Measurements from ENCODE around the gene CAMSAP2.
"Not testable (repeated sequence)": the region's sequence is repeated elsewhere in the genome, so short reads cannot be mapped to it uniquely, and the experiment has no call there.

The CAMSAP2 gene

GRCh38 chr1:200802042-200802441, 63.3 kb downstream of the CAMSAP2 start:
- no peaks in the 10 kb centered on the region for H3K27me3 ChIP-seq (ENCODE audit: control insufficient read depth in 5 of 5, insufficient read depth in 4 of 5, low read length in 5 of 5)
- no peaks in the 10 kb centered on the region for H3K9me3 ChIP-seq (ENCODE audit: control insufficient read depth in 5 of 5, low read length in 5 of 5)
- no peak overlapping the region for H3K4me3 ChIP-seq (ENCODE audit: low read depth in 1 of 5, low read length in 5 of 5)
- H3K9ac ChIP-seq (ENCODE audit: low read length in 5 of 5) = peak overlapping the region in 1 of 5 donors; percentile 32
- no peaks in the 10 kb centered on the region for H3K36me3 ChIP-seq (ENCODE audit: control insufficient read depth in 5 of 5, insufficient read depth in 5 of 5, low read length in 5 of 5)
- H3K4me1 ChIP-seq (ENCODE audit: control insufficient read depth in 5 of 5, insufficient read depth in 5 of 5, low read length in 5 of 5) = peaks cover 0 to 12% (median 7%) of the 10 kb centered on the region in 5 donors
- no peak overlapping the region for H3K27ac ChIP-seq (ENCODE audit: low read depth, low read length)

DNA sequence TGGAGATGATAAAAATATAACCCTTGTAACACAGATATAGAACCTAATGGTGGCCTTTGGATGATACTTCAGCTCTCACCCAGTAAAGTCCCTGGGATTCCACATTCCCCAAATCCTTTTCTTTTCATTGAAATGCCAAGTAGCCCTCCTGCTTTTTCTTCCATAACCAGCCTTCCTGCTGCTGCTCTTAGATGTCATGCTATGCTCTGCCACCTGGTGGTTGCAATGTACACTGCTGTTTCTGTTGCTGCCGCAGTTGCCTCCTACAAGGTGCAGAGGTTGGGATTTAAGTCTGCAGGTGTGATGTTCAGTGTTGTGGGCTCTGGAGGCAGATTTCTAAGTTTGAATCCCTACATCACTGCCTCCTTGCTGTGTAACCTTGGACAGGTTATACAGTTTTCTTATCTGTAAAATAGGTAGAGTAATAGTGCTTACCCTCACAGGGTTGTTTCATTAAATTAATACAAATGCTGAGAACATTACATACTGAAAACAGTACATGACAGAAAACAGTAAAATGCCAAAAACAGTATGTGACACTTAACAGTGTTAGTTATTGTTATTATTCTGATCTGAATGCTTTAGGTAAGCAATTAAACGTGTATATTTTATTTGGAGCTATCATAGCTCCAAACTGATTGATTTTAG, 64.3 kb downstream of the CAMSAP2 start:
- H3K9me3 ChIP-seq (ENCODE audit: control insufficient read depth in 5 of 5, low read length in 5 of 5) = no peaks in the 10 kb centered on the region
- H3K9ac ChIP-seq (ENCODE audit: low read length in 5 of 5) = no peak overlapping the region
- H3K4me3 ChIP-seq (ENCODE audit: low read depth in 1 of 5, low read length in 5 of 5) = no peak overlapping the region
- peaks cover 0 to 12% (median 7%) of the 10 kb centered on the region in 5 donors for H3K4me1 ChIP-seq (ENCODE audit: control insufficient read depth in 5 of 5, insufficient read depth in 5 of 5, low read length in 5 of 5)
- peaks cover 0 to 4% (median under 1%) of the 10 kb centered on the region in 5 donors for H3K36me3 ChIP-seq (ENCODE audit: control insufficient read depth in 5 of 5, insufficient read depth in 5 of 5, low read length in 5 of 5)
- no peaks in the 10 kb centered on the region for H3K27me3 ChIP-seq (ENCODE audit: control insufficient read depth in 5 of 5, insufficient read depth in 4 of 5, low read length in 5 of 5)
- H3K27ac ChIP-seq (ENCODE audit: low read depth, low read length) = no peak overlapping the region

DNA sequence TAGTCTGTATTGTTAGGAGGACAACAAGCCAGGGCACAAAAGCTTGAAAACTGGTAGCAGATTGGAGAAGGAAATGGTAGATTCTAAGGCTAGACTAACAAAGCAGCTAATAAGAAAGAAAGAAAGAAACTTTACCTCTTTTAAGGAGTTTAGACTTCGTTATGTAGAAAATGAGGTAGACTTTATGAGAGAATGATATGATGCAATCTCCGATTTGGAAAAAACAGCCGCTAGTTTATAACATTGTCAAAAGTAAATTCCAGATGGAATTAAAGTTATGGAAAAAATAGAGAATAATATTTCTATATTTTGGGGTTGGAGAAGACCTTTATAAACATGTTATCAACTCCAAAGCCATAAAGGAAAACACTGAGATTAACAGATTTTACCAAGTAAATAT, 67.0 kb downstream of the CAMSAP2 start:
- H3K27me3 ChIP-seq (ENCODE audit: control insufficient read depth in 5 of 5, insufficient read depth in 4 of 5, low read length in 5 of 5) = no peaks in the 10 kb centered on the region
- no peak overlapping the region for H3K4me3 ChIP-seq (ENCODE audit: low read depth in 1 of 5, low read length in 5 of 5)
- H3K9me3 ChIP-seq (ENCODE audit: control insufficient read depth in 5 of 5, low read length in 5 of 5) = no peaks in the 10 kb centered on the region

GRCh38 chr1:200808846-200809245, 70.2 kb downstream of the CAMSAP2 start:
- no peak overlapping the region for H3K4me3 ChIP-seq (ENCODE audit: low read depth in 1 of 5, low read length in 5 of 5)
- H3K9me3 ChIP-seq (ENCODE audit: control insufficient read depth in 5 of 5, low read length in 5 of 5) = no peaks in the 10 kb centered on the region
- H3K9ac ChIP-seq (ENCODE audit: low read length in 5 of 5) = no peak overlapping the region
- peaks cover 5 to 30% (median 8%) of the 10 kb centered on the region in 5 donors for H3K36me3 ChIP-seq (ENCODE audit: control insufficient read depth in 5 of 5, insufficient read depth in 5 of 5, low read length in 5 of 5)
- H3K27ac ChIP-seq (ENCODE audit: low read depth, low read length) = no peak overlapping the region
- H3K27me3 ChIP-seq (ENCODE audit: control insufficient read depth in 5 of 5, insufficient read depth in 4 of 5, low read length in 5 of 5) = no peaks in the 10 kb centered on the region
- peaks cover 0 to 12% (median 0%) of the 10 kb centered on the region in 5 donors for H3K4me1 ChIP-seq (ENCODE audit: control insufficient read depth in 5 of 5, insufficient read depth in 5 of 5, low read length in 5 of 5)

More for the DNA sequence above, 67.0 kb downstream of the CAMSAP2 start:
- Histone ChIP-seq H3K4me1 (ENCODE audit: control insufficient read depth in 5 of 5, insufficient read depth in 5 of 5, low read length in 5 of 5) (peaks cover 0 to 12% (median 7%) of the 10 kb centered on the region in 5 donors), H3K9ac (ENCODE audit: low read length in 5 of 5) (no peak overlapping the region), H3K27ac (ENCODE audit: low read depth, low read length) (no peak overlapping the region), H3K36me3 (ENCODE audit: control insufficient read depth in 5 of 5, insufficient read depth in 5 of 5, low read length in 5 of 5) (peaks cover 5 to 25% (median 8%) of the 10 kb centered on the region in 5 donors)

GRCh38 chr1:200811704-200812103, 73.0 kb downstream of the CAMSAP2 start:
- Histone ChIP-seq H3K36me3 (ENCODE audit: control insufficient read depth in 5 of 5, insufficient read depth in 5 of 5, low read length in 5 of 5) (peaks cover 5 to 34% (median 8%) of the 10 kb centered on the region in 5 donors), H3K4me1 (ENCODE audit: control insufficient read depth in 5 of 5, insufficient read depth in 5 of 5, low read length in 5 of 5) (peaks cover 0 to 2% (median 0%) of the 10 kb centered on the region in 5 donors), H3K9me3 (ENCODE audit: control insufficient read depth in 5 of 5, low read length in 5 of 5) (no peaks in the 10 kb centered on the region), H3K9ac (ENCODE audit: low read length in 5 of 5) (no peak overlapping the region), H3K4me3 (ENCODE audit: low read depth in 1 of 5, low read length in 5 of 5) (no peak overlapping the region), H3K27ac (ENCODE audit: low read depth, low read length) (no peak overlapping the region), H3K27me3 (ENCODE audit: control insufficient read depth in 5 of 5, insufficient read depth in 4 of 5, low read length in 5 of 5) (no peaks in the 10 kb centered on the region)

GRCh38 chr1:200816624-200817224, 78.0 kb downstream of the CAMSAP2 start:
- not testable (repeated sequence) for H3K27me3 ChIP-seq (ENCODE audit: control insufficient read depth in 5 of 5, insufficient read depth in 4 of 5, low read length in 5 of 5); H3K4me3 ChIP-seq (ENCODE audit: low read depth in 1 of 5, low read length in 5 of 5); H3K4me1 ChIP-seq (ENCODE audit: control insufficient read depth in 5 of 5, insufficient read depth in 5 of 5, low read length in 5 of 5); H3K36me3 ChIP-seq (ENCODE audit: control insufficient read depth in 5 of 5, insufficient read depth in 5 of 5, low read length in 5 of 5); H3K9me3 ChIP-seq (ENCODE audit: control insufficient read depth in 5 of 5, low read length in 5 of 5); H3K27ac ChIP-seq (ENCODE audit: low read depth, low read length); H3K9ac ChIP-seq (ENCODE audit: low read length in 5 of 5)

DNA sequence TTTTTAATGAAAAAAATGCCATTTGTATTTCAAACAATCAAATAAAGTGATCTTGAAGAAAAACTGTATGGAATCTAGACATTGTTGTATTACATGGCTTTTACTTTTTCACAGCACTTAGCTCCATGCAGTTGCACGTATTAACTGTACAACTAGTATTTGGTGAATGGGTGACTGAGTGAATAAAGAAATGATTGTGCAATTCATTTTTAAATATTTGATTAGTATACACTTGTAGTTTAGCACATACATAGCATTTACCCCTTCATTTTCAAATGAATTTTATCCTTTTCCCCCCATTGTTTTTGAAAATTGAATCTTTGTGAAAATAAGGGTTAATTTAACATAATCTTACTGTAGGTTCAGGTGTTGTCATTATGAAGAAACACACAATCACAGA, 79.6 kb downstream of the CAMSAP2 start:
- no peak overlapping the region for H3K9ac ChIP-seq (ENCODE audit: low read length in 5 of 5)
- peaks cover 0 to 9% (median 4%) of the 10 kb centered on the region in 5 donors for H3K36me3 ChIP-seq (ENCODE audit: control insufficient read depth in 5 of 5, insufficient read depth in 5 of 5, low read length in 5 of 5)
- H3K9me3 ChIP-seq (ENCODE audit: control insufficient read depth in 5 of 5, low read length in 5 of 5) = no peaks in the 10 kb centered on the region
- no peaks in the 10 kb centered on the region for H3K4me1 ChIP-seq (ENCODE audit: control insufficient read depth in 5 of 5, insufficient read depth in 5 of 5, low read length in 5 of 5)
- no peak overlapping the region for H3K4me3 ChIP-seq (ENCODE audit: low read depth in 1 of 5, low read length in 5 of 5)
- no peaks in the 10 kb centered on the region for H3K27me3 ChIP-seq (ENCODE audit: control insufficient read depth in 5 of 5, insufficient read depth in 4 of 5, low read length in 5 of 5)
- no peak overlapping the region for H3K27ac ChIP-seq (ENCODE audit: low read depth, low read length)

DNA sequence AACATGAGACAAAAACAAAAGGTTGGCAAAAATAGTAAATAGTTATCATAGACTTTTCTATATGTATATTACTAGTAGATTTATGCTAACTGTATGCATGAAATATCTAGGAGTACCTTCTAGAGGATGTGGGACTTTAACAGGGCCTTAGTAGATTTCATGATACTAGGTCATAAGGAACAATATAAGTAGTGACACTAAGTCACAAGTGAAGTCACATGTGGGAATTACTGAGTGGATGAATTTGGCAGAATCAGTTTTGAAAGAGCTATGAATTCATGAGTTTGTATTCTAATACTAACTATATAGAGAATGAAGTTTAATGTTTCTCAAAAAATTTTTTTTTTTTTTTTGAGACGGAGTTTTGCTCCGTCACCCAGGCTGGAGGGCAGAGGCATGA, 81.0 kb downstream of the CAMSAP2 start:
- Histone ChIP-seq H3K9me3 (ENCODE audit: control insufficient read depth in 5 of 5, low read length in 5 of 5) (no peaks in the 10 kb centered on the region), H3K4me3 (ENCODE audit: low read depth in 1 of 5, low read length in 5 of 5) (no peak overlapping the region), H3K36me3 (ENCODE audit: control insufficient read depth in 5 of 5, insufficient read depth in 5 of 5, low read length in 5 of 5) (peaks cover 0 to 9% (median 4%) of the 10 kb centered on the region in 5 donors), H3K27me3 (ENCODE audit: control insufficient read depth in 5 of 5, insufficient read depth in 4 of 5, low read length in 5 of 5) (no peaks in the 10 kb centered on the region), H3K9ac (ENCODE audit: low read length in 5 of 5) (no peak overlapping the region), H3K4me1 (ENCODE audit: control insufficient read depth in 5 of 5, insufficient read depth in 5 of 5, low read length in 5 of 5) (no peaks in the 10 kb centered on the region), H3K27ac (ENCODE audit: low read depth, low read length) (no peak overlapping the region)

GRCh38 chr1:200831091-200831490, 92.4 kb downstream of the CAMSAP2 start:
- no peak overlapping the region for H3K9ac ChIP-seq (ENCODE audit: low read length in 5 of 5)
- H3K4me3 ChIP-seq (ENCODE audit: low read depth in 1 of 5, low read length in 5 of 5) = no peak overlapping the region
- H3K36me3 ChIP-seq (ENCODE audit: control insufficient read depth in 5 of 5, insufficient read depth in 5 of 5, low read length in 5 of 5) = peaks cover 2 to 10% (median 3%) of the 10 kb centered on the region in 5 donors
- H3K9me3 ChIP-seq (ENCODE audit: control insufficient read depth in 5 of 5, low read length in 5 of 5) = peaks cover 0 to under 1% (median 0%) of the 10 kb centered on the region in 5 donors
- no peak overlapping the region for H3K27ac ChIP-seq (ENCODE audit: low read depth, low read length)
- peaks cover 0 to 4% (median 0%) of the 10 kb centered on the region in 5 donors for H3K4me1 ChIP-seq (ENCODE audit: control insufficient read depth in 5 of 5, insufficient read depth in 5 of 5, low read length in 5 of 5)
- no peaks in the 10 kb centered on the region for H3K27me3 ChIP-seq (ENCODE audit: control insufficient read depth in 5 of 5, insufficient read depth in 4 of 5, low read length in 5 of 5)

GRCh38 chr1:200834383-200834782, 95.7 kb downstream of the CAMSAP2 start:
- peaks cover 0 to 4% (median 0%) of the 10 kb centered on the region in 5 donors for H3K4me1 ChIP-seq (ENCODE audit: control insufficient read depth in 5 of 5, insufficient read depth in 5 of 5, low read length in 5 of 5)
- peaks cover 2 to 20% (median 3%) of the 10 kb centered on the region in 5 donors for H3K36me3 ChIP-seq (ENCODE audit: control insufficient read depth in 5 of 5, insufficient read depth in 5 of 5, low read length in 5 of 5)
- H3K9me3 ChIP-seq (ENCODE audit: control insufficient read depth in 5 of 5, low read length in 5 of 5) = peaks cover 0 to 6% (median 0%) of the 10 kb centered on the region in 5 donors
- no peaks in the 10 kb centered on the region for H3K27me3 ChIP-seq (ENCODE audit: control insufficient read depth in 5 of 5, insufficient read depth in 4 of 5, low read length in 5 of 5)
- H3K9ac ChIP-seq (ENCODE audit: low read length in 5 of 5) = no peak overlapping the region
- no peak overlapping the region for H3K4me3 ChIP-seq (ENCODE audit: low read depth in 1 of 5, low read length in 5 of 5)
- H3K27ac ChIP-seq (ENCODE audit: low read depth, low read length) = no peak overlapping the region

Data from subcutaneous abdominal adipose tissue (tissue), 5 donors.